Measurements from ENCODE around the gene PPP2R3C. TPM values are rescaled to one million over a fixed set of nuclear protein-coding genes. Genes with fewer than 3 reads are reported as not detected.
"Not testable (repeated sequence)": the region's sequence is repeated elsewhere in the genome, so short reads cannot be mapped to it uniquely, and the experiment has no call there.

PPP2R3C gene
- total RNA-seq, 2 donors from 2014 or later, result 4.3 to 20.0 TPM

- Histone ChIP-seq H3K27ac (no peak overlapping the region), H3K36me3 (replicated peaks in 1 of 2; ENCODE audit: insufficient read depth in 1 of 2, low read depth in 2 of 2) (no peaks in the 10 kb centered on the region), H3K4me1 (peaks cover 5% of the 10 kb centered on the region), H3K4me3 (no peak overlapping the region), H3K9me3 (no peaks in the 10 kb centered on the region), H3K27me3 (no peaks in the 10 kb centered on the region)
- WGBS, 2 donors, result 96% methylated on average over 4 of the region's 4 CpGs
- intact Hi-C loops (cut with DNase I), result no loop called here
- no peak for ATAC-seq
- no peak for DNase-seq
- TF ChIP-seq POLR2A (IDR thresholded peaks at IDR 0.05) (no peak), CTCF (IDR thresholded peaks at IDR 0.05) (no peak)
Measured at GRCh38 chr14:35116242-35116641, 5.5 kb downstream of the PPP2R3C start.

GRCh38 chr14:35114036-35114435 lies 7.8 kb downstream of the PPP2R3C start:
- intact Hi-C loops (cut with DNase I), result no loop called here
- WGBS, 2 donors, result 83% methylated on average over 2 of the region's 2 CpGs
- no peak for TF ChIP-seq POLR2A (IDR thresholded peaks at IDR 0.05)
- TF ChIP-seq CTCF (IDR thresholded peaks at IDR 0.05), result no peak
- Histone ChIP-seq H3K9me3 (no peaks in the 10 kb centered on the region), H3K27me3 (no peaks in the 10 kb centered on the region), H3K4me1 (no peaks in the 10 kb centered on the region), H3K4me3 (no peak overlapping the region), H3K36me3 (replicated peaks in 1 of 2; ENCODE audit: insufficient read depth in 1 of 2, low read depth in 2 of 2) (peaks cover 0 to 2% of the 10 kb centered on the region in 2 donors), H3K27ac (no peak overlapping the region)
- ATAC-seq, result no peak
- no peak for DNase-seq

GRCh38 chr14:35113308-35113950 lies 8.4 kb downstream of the PPP2R3C start:
- H3K27ac ChIP-seq, result no peak overlapping the region
- intact Hi-C loops (cut with DNase I), result no loop called here
- no peaks in the 10 kb centered on the region for H3K27me3 ChIP-seq
- TF ChIP-seq CTCF (IDR thresholded peaks at IDR 0.05), result no peak
- no peak for TF ChIP-seq POLR2A (IDR thresholded peaks at IDR 0.05)
- 95 to 96% methylated on average over 4 of the region's 4 CpGs for WGBS, 2 donors
- no peak overlapping the region for H3K4me3 ChIP-seq
- ATAC-seq (no peak), DNase-seq (no peak)
- H3K36me3 ChIP-seq (replicated peaks in 1 of 2; ENCODE audit: insufficient read depth in 1 of 2, low read depth in 2 of 2), result peaks cover 0 to 2% of the 10 kb centered on the region in 2 donors
- H3K4me1 ChIP-seq, result no peaks in the 10 kb centered on the region
- no peaks in the 10 kb centered on the region for H3K9me3 ChIP-seq

GRCh38 chr14:35112641-35113040 lies 9.1 kb downstream of the PPP2R3C start:
- H3K4me3 ChIP-seq, result no peak overlapping the region
- no peak overlapping the region for H3K27ac ChIP-seq
- ATAC-seq, result no peak
- intact Hi-C loops (cut with DNase I), result no loop called here
- no peaks in the 10 kb centered on the region for H3K27me3 ChIP-seq
- WGBS, 2 donors, result 71 to 95% methylated on average over 2 of the region's 2 CpGs
- H3K4me1 ChIP-seq, result no peaks in the 10 kb centered on the region
- DNase-seq, result no peak
- H3K36me3 ChIP-seq (replicated peaks in 1 of 2; ENCODE audit: insufficient read depth in 1 of 2, low read depth in 2 of 2), result peaks cover 0 to 2% of the 10 kb centered on the region in 2 donors
- no peaks in the 10 kb centered on the region for H3K9me3 ChIP-seq
- TF ChIP-seq POLR2A (IDR thresholded peaks at IDR 0.05) (no peak), CTCF (IDR thresholded peaks at IDR 0.05) (no peak)

- TF ChIP-seq POLR2A (IDR thresholded peaks at IDR 0.05) (no peak), CTCF (IDR thresholded peaks at IDR 0.05) (no peak)
- H3K36me3 ChIP-seq (replicated peaks in 1 of 2; ENCODE audit: insufficient read depth in 1 of 2, low read depth in 2 of 2), result peaks cover 0 to 3% of the 10 kb centered on the region in 2 donors
- H3K27ac ChIP-seq, result no peak overlapping the region
- ATAC-seq (no peak), DNase-seq (no peak)
- no peaks in the 10 kb centered on the region for H3K27me3 ChIP-seq
- H3K9me3 ChIP-seq, result no peaks in the 10 kb centered on the region
- intact Hi-C loops (cut with DNase I), result no loop called here
- no peak overlapping the region for H3K4me3 ChIP-seq
- H3K4me1 ChIP-seq, result no peaks in the 10 kb centered on the region
Measured at GRCh38 chr14:35107866-35108265, 13.9 kb downstream of the PPP2R3C start.

GRCh38 chr14:35094645-35095044 lies 27.1 kb downstream of the PPP2R3C start:
- H3K4me3 ChIP-seq; H3K27me3 ChIP-seq; ATAC-seq; H3K4me1 ChIP-seq; H3K9me3 ChIP-seq; DNase-seq; H3K27ac ChIP-seq; H3K36me3 ChIP-seq (replicated peaks in 1 of 2; ENCODE audit: insufficient read depth in 1 of 2, low read depth in 2 of 2); intact Hi-C loops (cut with DNase I): not testable (repeated sequence)
- 94 to 96% methylated on average over 6 of the region's 6 CpGs for WGBS, 2 donors

Measured in body of pancreas (tissue), 4 donors.